ENCODE measurements around the gene NDUFB2. TPM values are rescaled to one million over a fixed set of nuclear protein-coding genes. Genes with fewer than 3 reads are reported as not detected.

NDUFB2 gene
- total and polyA plus RNA-seq, 9 of the 15 experiments (the other 6 are each of a cell fraction or from before 2014, with no cell fraction given) = 220 to 2,075 (median 320) TPM

DNA sequence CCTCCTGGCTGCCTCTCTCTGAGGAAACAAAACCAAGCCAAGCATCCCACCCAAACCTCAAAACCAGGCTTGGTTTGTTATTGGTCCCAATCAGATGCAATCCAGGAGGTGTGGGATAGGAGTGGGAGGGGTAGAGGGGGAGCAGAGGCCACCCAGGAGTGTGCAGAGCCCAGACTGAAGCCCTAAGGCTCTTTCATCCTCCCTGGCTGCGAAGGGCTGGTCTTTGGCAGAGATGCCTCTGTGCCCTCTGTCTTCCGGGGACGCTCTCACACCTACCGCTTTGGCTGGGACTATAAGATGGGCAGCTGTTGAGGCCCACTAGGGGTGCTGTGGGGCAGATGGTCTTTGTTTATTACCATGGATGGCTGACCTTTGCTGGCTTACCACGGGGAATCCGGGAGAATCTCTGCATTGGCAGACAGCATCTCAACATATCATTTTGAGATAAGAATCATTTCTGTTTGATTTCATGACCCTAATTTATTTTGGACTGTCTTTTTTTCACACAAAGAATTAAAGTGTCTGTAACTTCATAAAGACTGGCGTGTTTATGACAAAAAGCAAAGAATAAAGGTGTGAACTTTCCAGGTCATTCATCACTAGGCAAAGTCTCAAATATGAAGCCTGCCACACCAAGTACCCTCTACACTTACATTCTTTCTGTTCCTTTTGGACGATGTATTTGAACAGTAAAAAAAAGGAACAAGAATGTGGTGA is 49.4 kb upstream of the NDUFB2 start:
- Histone ChIP-seq H3K27me3 (ENCODE audit: control insufficient read depth in 2 of 2, insufficient read depth in 2 of 2, low read length in 2 of 2) (peaks cover 33 to 82% of the 10 kb centered on the region in 2 experiments), H4K20me1 (replicated peaks; ENCODE audit: control insufficient read depth, insufficient read depth, low read length) (peaks cover 11% of the 10 kb centered on the region; the same call in 1 of the 2 replicates), H3K4me1 (replicated peaks in 1 of 2; ENCODE audit: control insufficient read depth in 2 of 2, insufficient read depth in 2 of 2, low read length in 2 of 2) (no peaks in the 10 kb centered on the region; a peak in 1 of 5 replicates), H2AFZ (ENCODE audit: low read depth, low read length) (no peak overlapping the region), H3K9ac (ENCODE audit: insufficient read depth in 1 of 2, low read depth in 2 of 2, low read length in 2 of 2) (no peak overlapping the region), H3K9me1 (ENCODE audit: control insufficient read depth, insufficient read depth, low read length) (no peaks in the 10 kb centered on the region), H3K9me3 (replicated peaks; ENCODE audit: control insufficient read depth, insufficient read depth, low read depth, low read length) (no peaks in the 10 kb centered on the region), H3K4me3 (no peak overlapping the region), H3K4me2 (ENCODE audit: insufficient read depth, low read length) (no peak overlapping the region), H3K27ac (ENCODE audit: extremely low read depth, low read depth, low read length) (no peak overlapping the region), H3K36me3 (ENCODE audit: control insufficient read depth, insufficient read depth, low read length) (no peaks in the 10 kb centered on the region), H3K79me2 (ENCODE audit: control insufficient read depth, insufficient read depth, low read length) (no peaks in the 10 kb centered on the region)
- WGBS (ENCODE audit: insufficient coverage, low coverage, missing lambda C conversion rate) = under 1% methylated on average over 8 of the region's 8 CpGs
- no TSS peak for BruUV-seq (replicated peaks)
- ATAC-seq (peak; percentile 91), FAIRE-seq (peak; percentile 86), DNase-seq (ENCODE audit: extremely low read depth in 1 of 4, low spot score in 3 of 4) (peak; percentile 65 to 78 (median 77))
- intact Hi-C loops (cut with micrococcal nuclease) = no loop called here
- ChIA-PET POLR2A (interaction anchor here (0.6 to 1.4 kb wide), 3 partner anchors 9 to 984 kb away, joined by 3 to 5 read pairs (median 5); no protein-coding TSS in a partner anchor), CTCF (ENCODE audit: low intra/inter-chr PET ratio) (no interaction called here)
- in situ Hi-C loops (cut with MboI) = loop anchor here (5.0 kb wide), 1 partner anchor 125 kb away; no protein-coding TSS in a partner anchor
- TF ChIP-seq CTCFL (IDR thresholded peaks at IDR 0.05; ENCODE audit: borderline replicate concordance, insufficient read depth, low read depth, low read length, poor library complexity, severe bottlenecking) = peak; percentile 52
- TF ChIP-seq E2F6 (IDR thresholded peaks at IDR 0.05; ENCODE audit: borderline replicate concordance in 1 of 2, extremely low read depth in 1 of 2, insufficient read depth in 1 of 2, insufficient read length in 1 of 2, low read depth in 1 of 2, low read length in 1 of 2, poor library complexity in 1 of 2, severe bottlenecking in 1 of 2) = peak in 1 of 2 experiments; percentile 16
- TF ChIP-seq, protein P1, sequence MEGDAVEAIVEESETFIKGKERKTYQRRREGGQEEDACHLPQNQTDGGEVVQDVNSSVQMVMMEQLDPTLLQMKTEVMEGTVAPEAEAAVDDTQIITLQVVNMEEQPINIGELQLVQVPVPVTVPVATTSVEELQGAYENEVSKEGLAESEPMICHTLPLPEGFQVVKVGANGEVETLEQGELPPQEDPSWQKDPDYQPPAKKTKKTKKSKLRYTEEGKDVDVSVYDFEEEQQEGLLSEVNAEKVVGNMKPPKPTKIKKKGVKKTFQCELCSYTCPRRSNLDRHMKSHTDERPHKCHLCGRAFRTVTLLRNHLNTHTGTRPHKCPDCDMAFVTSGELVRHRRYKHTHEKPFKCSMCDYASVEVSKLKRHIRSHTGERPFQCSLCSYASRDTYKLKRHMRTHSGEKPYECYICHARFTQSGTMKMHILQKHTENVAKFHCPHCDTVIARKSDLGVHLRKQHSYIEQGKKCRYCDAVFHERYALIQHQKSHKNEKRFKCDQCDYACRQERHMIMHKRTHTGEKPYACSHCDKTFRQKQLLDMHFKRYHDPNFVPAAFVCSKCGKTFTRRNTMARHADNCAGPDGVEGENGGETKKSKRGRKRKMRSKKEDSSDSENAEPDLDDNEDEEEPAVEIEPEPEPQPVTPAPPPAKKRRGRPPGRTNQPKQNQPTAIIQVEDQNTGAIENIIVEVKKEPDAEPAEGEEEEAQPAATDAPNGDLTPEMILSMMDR (IDR thresholded peaks at IDR 0.05 in 2 of 3, conservative IDR thresholded peaks at IDR 0.05 in 1 of 3; ENCODE audit: insufficient read depth in 2 of 3, low read depth in 1 of 3, low read length in 3 of 3) = peak; percentile 83 to 91 (median 86)
- 0 out of 4 replicates have a peak, but pooled peaks of 1 of the 2 experiments have one; percentile 17 for TF ChIP-seq RCOR1 (IDR thresholded peaks at IDR 0.05; ENCODE audit: borderline replicate concordance in 1 of 2, low read depth in 2 of 2, low read length in 2 of 2)
- TF ChIP-seq, protein P2, sequence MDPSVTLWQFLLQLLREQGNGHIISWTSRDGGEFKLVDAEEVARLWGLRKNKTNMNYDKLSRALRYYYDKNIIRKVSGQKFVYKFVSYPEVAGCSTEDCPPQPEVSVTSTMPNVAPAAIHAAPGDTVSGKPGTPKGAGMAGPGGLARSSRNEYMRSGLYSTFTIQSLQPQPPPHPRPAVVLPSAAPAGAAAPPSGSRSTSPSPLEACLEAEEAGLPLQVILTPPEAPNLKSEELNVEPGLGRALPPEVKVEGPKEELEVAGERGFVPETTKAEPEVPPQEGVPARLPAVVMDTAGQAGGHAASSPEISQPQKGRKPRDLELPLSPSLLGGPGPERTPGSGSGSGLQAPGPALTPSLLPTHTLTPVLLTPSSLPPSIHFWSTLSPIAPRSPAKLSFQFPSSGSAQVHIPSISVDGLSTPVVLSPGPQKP (CRISPR knock-in tag; IDR thresholded peaks at IDR 0.05) = no peak
- peak in 1 of 2 experiments; percentile 38; a peak in 2 of 4 replicates for TF ChIP-seq RAD21 (CRISPR knock-in tag; conservative IDR thresholded peaks at IDR 0.05 in 1 of 2, IDR thresholded peaks at IDR 0.05 in 1 of 2)
- peak; percentile 28; the same call in 1 of the 2 replicates for TF ChIP-seq CTBP1 (IDR thresholded peaks at IDR 0.05; ENCODE audit: borderline replicate concordance)
- 0 out of 2 replicates have a peak, but pooled peaks have one; percentile 31 for TF ChIP-seq XRCC5 (IDR thresholded peaks at IDR 0.05; ENCODE audit: low read depth, low read length)
- TF ChIP-seq YY1 (IDR thresholded peaks at IDR 0.05; ENCODE audit: borderline replicate concordance in 1 of 3, control insufficient read depth in 1 of 3, extremely low read depth in 1 of 3, insufficient read depth in 3 of 3, insufficient read length in 1 of 3, insufficient replicate concordance in 2 of 3, low read depth in 1 of 3, low read length in 2 of 3) = peak in 1 of 3 experiments; percentile 47
- TF ChIP-seq MAZ (CRISPR knock-in tag; conservative IDR thresholded peaks at IDR 0.05 in 1 of 2, IDR thresholded peaks at IDR 0.05 in 1 of 2) = 0 out of 4 replicates have a peak, but pooled peaks of 1 of the 2 experiments have one; percentile 23

Data from K562 (cell line).